OCI-LY1 (cell line): Measurements from ENCODE around the gene PCNX3.

Experiments
- H2AFZ ChIP-seq: fragments of 200-600 bp; sonication (generic), shearing (Covaris generic); 2 replicates; pipeline ENCODE4 v1.6.0; 2014; ENCODE audit warnings: antibody characterized with exemption, mild to moderate bottlenecking, low read length
- H3F3A ChIP-seq: fragments of 200-600 bp; sonication (generic), shearing (Covaris generic); 2 replicates; pipeline ENCODE4 v1.6.0; 2014; ENCODE audit warnings: mild to moderate bottlenecking, antibody characterized with exemption, low read length, moderate library complexity; ENCODE audit not compliant: insufficient read depth
- H3K27ac ChIP-seq: fragments of 200-600 bp; sonication (generic); 2 replicates; pipeline ENCODE4 v1.5.1; 2014; ENCODE audit warnings: low read length, mixed run types, mild to moderate bottlenecking, low read depth; ENCODE audit not compliant: poor library complexity, severe bottlenecking
- H3K27me3 ChIP-seq: fragments of 200-600 bp; sonication (generic); 2 replicates; pipeline ENCODE4 v1.6.0; 2014; ENCODE audit warnings: antibody characterized with exemption, mild to moderate bottlenecking, low read length, moderate library complexity; ENCODE audit not compliant: insufficient read depth
- H3K36me3 ChIP-seq: fragments of 200-600 bp; sonication (generic); 2 replicates; pipeline ENCODE4 v1.6.1; 2014; ENCODE audit warnings: mild to moderate bottlenecking, antibody characterized with exemption, low read length, moderate library complexity, mixed read lengths; ENCODE audit not compliant: insufficient read depth
- H3K4me1 ChIP-seq: fragments of 200-600 bp; sonication (generic); 2 replicates; pipeline ENCODE4 v1.5.1; 2014; ENCODE audit warnings: mild to moderate bottlenecking, low read length, moderate library complexity; ENCODE audit not compliant: insufficient read depth, severe bottlenecking
- H3K4me2 ChIP-seq: fragments of 200-600 bp; sonication (generic), shearing (Covaris generic); 2 replicates; pipeline ENCODE4 v1.6.1; 2014; ENCODE audit warnings: low read length
- H3K4me3 ChIP-seq: fragments of 200-600 bp; sonication (generic); 2 replicates; pipeline ENCODE4 v1.5.1; 2014; ENCODE audit warnings: low read length, low read depth, mild to moderate bottlenecking, mixed read lengths; ENCODE audit not compliant: poor library complexity, severe bottlenecking
- H3K79me2 ChIP-seq: fragments of 200-600 bp; shearing (Covaris generic); 2 replicates; pipeline ENCODE4 v1.6.1; 2016; ENCODE audit warnings: mixed run types, low read length, mixed read lengths; ENCODE audit not compliant: insufficient read depth
- H3K9ac ChIP-seq: fragments of 200-600 bp; sonication (generic), shearing (Covaris generic); 2 replicates; pipeline ENCODE4 v1.6.1; 2014; ENCODE audit warnings: mild to moderate bottlenecking, low read length, mixed read lengths
- H3K9me2 ChIP-seq: fragments of 200-600 bp; sonication (generic), shearing (Covaris generic); 2 replicates; pipeline ENCODE4 v1.6.1; 2014; ENCODE audit warnings: low read depth, mild to moderate bottlenecking, low read length, mixed read lengths
- H3K9me3 ChIP-seq: fragments of 200-600 bp; shearing (Covaris generic); 2 replicates; pipeline ENCODE4 v1.6.1; 2014; ENCODE audit warnings: low read length, mixed read lengths
- H4K20me1 ChIP-seq: fragments of 200-600 bp; sonication (generic), shearing (Covaris generic); 2 replicates; pipeline ENCODE4 v1.6.0; 2016; ENCODE audit warnings: mild to moderate bottlenecking, low read length; ENCODE audit not compliant: insufficient read depth
- EZH2 ChIP-seq: fragments of 200-600 bp; sonication (generic), shearing (Covaris generic); IDR thresholded peaks from 2 replicates; pipeline ENCODE4 v1.8.0; 2017; ENCODE audit warnings: borderline replicate concordance, mixed run types, mild to moderate bottlenecking, antibody characterized with exemption, low read length, moderate library complexity, mixed read lengths
- TF ChIP-seq, protein P1 (sequence below): fragments of 200-600 bp; sonication (generic), shearing (Covaris generic); IDR thresholded peaks from 2 replicates; pipeline ENCODE4 v1.5.1; 2017; ENCODE audit warnings: mild to moderate bottlenecking, antibody characterized with exemption, low read length, moderate library complexity, mixed read lengths

The PCNX3 gene

DNA sequence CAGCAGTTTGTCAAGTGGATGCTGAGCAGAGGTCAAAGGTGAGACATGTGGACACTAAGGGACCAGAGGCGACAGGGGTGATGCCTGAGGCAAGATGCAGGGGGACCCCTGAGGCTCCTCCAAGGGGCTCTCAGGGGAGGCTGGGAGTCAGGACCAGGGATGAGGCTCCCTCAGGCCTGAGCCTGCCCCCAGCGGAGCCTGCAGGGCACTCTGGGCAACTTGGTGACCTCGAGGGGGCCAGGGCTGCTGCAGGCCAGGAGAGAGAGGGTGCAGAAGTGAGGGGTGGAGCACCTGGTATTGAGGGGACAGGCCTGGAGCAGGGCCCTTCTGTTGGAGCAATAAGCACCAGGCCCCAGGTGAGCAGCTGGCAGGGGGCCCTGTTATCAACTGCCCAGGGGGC lies 33.6 kb upstream of the PCNX3 start:
- Histone ChIP-seq H3K4me2 (no peak overlapping the region), H3K4me3 (no peak overlapping the region), H3K4me1 (no peaks in the 10 kb centered on the region), H3F3A (no peaks in the 10 kb centered on the region), H3K9me3 (no peaks in the 10 kb centered on the region), H3K36me3 (no peaks in the 10 kb centered on the region), H3K27me3 (peaks cover under 1% of the 10 kb centered on the region), H3K27ac (no peak overlapping the region), H2AFZ (no peak overlapping the region), H3K9ac (no peak overlapping the region), H3K79me2 (no peaks in the 10 kb centered on the region), H3K9me2 (no peaks in the 10 kb centered on the region), H4K20me1 (no peaks in the 10 kb centered on the region)
- TF ChIP-seq, protein P1, sequence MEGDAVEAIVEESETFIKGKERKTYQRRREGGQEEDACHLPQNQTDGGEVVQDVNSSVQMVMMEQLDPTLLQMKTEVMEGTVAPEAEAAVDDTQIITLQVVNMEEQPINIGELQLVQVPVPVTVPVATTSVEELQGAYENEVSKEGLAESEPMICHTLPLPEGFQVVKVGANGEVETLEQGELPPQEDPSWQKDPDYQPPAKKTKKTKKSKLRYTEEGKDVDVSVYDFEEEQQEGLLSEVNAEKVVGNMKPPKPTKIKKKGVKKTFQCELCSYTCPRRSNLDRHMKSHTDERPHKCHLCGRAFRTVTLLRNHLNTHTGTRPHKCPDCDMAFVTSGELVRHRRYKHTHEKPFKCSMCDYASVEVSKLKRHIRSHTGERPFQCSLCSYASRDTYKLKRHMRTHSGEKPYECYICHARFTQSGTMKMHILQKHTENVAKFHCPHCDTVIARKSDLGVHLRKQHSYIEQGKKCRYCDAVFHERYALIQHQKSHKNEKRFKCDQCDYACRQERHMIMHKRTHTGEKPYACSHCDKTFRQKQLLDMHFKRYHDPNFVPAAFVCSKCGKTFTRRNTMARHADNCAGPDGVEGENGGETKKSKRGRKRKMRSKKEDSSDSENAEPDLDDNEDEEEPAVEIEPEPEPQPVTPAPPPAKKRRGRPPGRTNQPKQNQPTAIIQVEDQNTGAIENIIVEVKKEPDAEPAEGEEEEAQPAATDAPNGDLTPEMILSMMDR: no peak
- no peak for TF ChIP-seq EZH2

DNA sequence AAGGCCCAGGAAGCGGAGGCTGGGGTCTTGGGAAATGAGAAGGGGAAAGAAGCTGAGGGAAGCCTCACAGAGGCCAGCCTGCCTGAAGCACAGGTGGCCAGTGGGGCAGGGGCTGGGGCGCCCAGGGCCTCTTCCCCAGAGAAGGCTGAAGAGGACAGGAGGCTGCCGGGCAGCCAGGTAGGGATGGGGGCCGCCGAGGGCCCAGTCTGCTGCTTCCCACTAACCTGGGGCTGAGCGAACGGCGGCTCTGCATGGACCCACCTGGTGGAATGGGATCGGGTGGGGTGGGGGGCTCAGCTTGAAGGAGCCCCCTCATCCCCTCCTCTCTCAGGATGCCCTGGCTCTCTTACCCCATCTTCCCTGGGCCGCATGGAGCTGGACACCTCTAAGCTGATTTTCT lies 32.0 kb upstream of the PCNX3 start:
- TF ChIP-seq, protein P1: no peak
- TF ChIP-seq EZH2: no peak

DNA sequence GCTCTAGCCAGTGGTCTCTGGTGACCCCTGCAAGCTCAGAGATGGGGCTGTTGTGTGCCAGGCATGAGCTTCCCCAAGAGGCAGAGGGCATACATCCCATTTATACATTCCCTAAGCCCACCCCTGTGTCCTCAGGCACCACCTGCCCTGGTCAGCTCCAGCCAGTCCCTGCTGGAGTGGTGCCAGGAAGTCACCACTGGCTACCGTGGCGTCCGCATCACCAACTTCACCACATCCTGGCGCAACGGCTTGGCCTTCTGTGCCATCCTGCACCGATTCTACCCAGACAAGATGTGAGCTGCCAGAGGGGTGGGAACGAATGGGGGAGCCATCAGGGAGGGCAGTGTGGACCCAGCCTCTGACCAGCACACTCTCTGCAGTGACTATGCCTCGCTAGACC lies 31.5 kb upstream of the PCNX3 start:
- TF ChIP-seq, protein P1: no peak
- TF ChIP-seq EZH2: no peak
- H3K27me3 ChIP-seq: no peaks in the 10 kb centered on the region; the same call in none of the 2 replicates
- no peaks in the 10 kb centered on the region for H3K36me3 ChIP-seq
- no peaks in the 10 kb centered on the region for H3K9me3 ChIP-seq
- H4K20me1 ChIP-seq: no peaks in the 10 kb centered on the region
- H2AFZ ChIP-seq: no peak overlapping the region
- no peaks in the 10 kb centered on the region for H3K79me2 ChIP-seq
- H3F3A ChIP-seq: no peaks in the 10 kb centered on the region
- H3K9ac ChIP-seq: no peak overlapping the region
- peaks cover 13% of the 10 kb centered on the region for H3K4me1 ChIP-seq
- no peaks in the 10 kb centered on the region for H3K9me2 ChIP-seq
- no peak overlapping the region for H3K27ac ChIP-seq
- H3K4me2 ChIP-seq: no peak overlapping the region
- H3K4me3 ChIP-seq: no peak overlapping the region

More for the DNA sequence above, 32.0 kb upstream of the PCNX3 start:
- Histone ChIP-seq H3K9me3 (no peaks in the 10 kb centered on the region), H3K4me3 (no peak overlapping the region), H3K36me3 (no peaks in the 10 kb centered on the region), H3K79me2 (no peaks in the 10 kb centered on the region), H3K4me1 (peaks cover 12% of the 10 kb centered on the region), H3K4me2 (no peak overlapping the region), H3K27me3 (no peaks in the 10 kb centered on the region; the same call in none of the 2 replicates), H3K9me2 (no peaks in the 10 kb centered on the region), H2AFZ (no peak overlapping the region), H3K9ac (no peak overlapping the region), H3K27ac (no peak overlapping the region), H3F3A (no peaks in the 10 kb centered on the region), H4K20me1 (no peaks in the 10 kb centered on the region)
